Muscle layer of colon (tissue), 2 donors: ENCODE data around the gene ESCO1.

Source experiments
- H3K27ac ChIP-seq: one replicate; pipeline ENCODE4 v1.7.0; 2013; ENCODE audit warnings: low read depth, mild to moderate bottlenecking, low read length, moderate library complexity
- H3K27me3 ChIP-seq, 2 donors: one replicate each; pipeline ENCODE4 v1.7.0; 2013; ENCODE audit warnings: low read length in 2 of 2, mild to moderate bottlenecking in 2 of 2; ENCODE audit not compliant: insufficient read depth in 2 of 2, control insufficient read depth in 1 of 2
- H3K36me3 ChIP-seq: one replicate; pipeline ENCODE4 v1.7.0; 2013; ENCODE audit warnings: mild to moderate bottlenecking, low read length; ENCODE audit not compliant: insufficient read depth
- H3K4me1 ChIP-seq: one replicate; pipeline ENCODE4 v1.7.0; 2013; ENCODE audit warnings: mild to moderate bottlenecking, low read length; ENCODE audit not compliant: insufficient read depth
- H3K4me3 ChIP-seq, 2 donors: one replicate each; pipeline ENCODE4 v1.7.0; 2013; ENCODE audit warnings: low read length in 2 of 2, low read depth in 1 of 2, mild to moderate bottlenecking in 1 of 2, moderate library complexity in 1 of 2
- H3K9ac ChIP-seq: one replicate; pipeline ENCODE4 v1.7.0; 2013; ENCODE audit warnings: low read length
- H3K9me3 ChIP-seq: one replicate; pipeline ENCODE4 v1.7.0; 2013; ENCODE audit warnings: mild to moderate bottlenecking, low read length
- donor health status: abdominal sarcoma.
- donor health status: Adenocarcinoma of cecum.

The ESCO1 gene

DNA sequence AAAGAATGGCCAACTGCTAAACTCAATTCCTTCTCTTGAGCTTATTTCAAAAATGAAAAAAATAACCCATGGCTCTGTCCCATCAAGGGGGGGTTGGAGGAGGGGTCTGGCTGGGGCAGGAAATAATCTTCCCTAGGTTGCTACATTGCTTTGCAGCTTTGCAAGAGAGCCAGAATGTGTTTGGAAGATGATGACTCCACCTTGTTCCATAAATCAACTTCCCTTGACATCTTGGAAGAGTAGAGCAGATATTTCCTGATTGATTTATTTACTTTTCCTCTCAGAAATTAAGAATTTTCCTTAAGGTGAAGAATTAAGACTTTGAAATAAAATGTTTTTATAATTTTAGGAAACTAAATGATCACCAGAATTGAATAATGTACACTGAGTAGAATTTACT, 41.3 kb downstream of the ESCO1 start:
- H3K4me3 ChIP-seq: no peak overlapping the region
- peaks cover 20% of the 10 kb centered on the region for H3K36me3 ChIP-seq
- H3K9me3 ChIP-seq: no peaks in the 10 kb centered on the region
- no peak overlapping the region for H3K27ac ChIP-seq
- H3K27me3 ChIP-seq: no peaks in the 10 kb centered on the region
- H3K4me1 ChIP-seq: no peaks in the 10 kb centered on the region
- H3K9ac ChIP-seq: no peak overlapping the region

DNA sequence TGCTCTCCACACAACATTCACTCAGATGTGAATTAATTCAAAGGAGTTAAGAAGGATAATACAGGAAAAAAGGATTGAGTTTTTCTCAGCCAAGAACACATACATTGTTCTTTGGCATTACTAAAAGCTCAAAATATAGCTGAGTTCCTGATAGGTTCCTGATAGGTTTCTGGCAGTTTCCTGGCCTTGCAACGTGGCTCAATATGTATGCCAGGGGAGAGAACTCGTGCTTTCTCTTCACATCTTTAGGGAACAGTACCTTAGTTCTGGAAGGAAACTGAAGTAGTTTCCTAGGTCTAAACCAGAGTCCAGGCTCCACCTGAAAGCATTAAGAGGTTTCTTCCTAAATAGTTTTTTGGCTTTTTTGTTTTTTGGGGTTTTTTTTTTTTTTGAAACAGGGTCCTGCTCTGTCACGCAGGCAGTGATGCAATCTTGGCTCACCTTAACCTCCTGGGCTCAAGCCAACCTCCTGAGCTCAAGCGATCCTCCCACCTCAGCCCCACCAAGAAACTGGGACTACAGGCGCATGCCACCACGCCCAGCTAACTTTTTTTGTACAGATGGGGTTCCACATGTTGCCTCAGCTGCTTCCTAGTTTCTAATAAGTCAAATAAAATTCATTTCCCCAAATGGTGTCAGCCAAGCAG, 42.8 kb downstream of the ESCO1 start:
- Histone ChIP-seq H3K9ac (no peak overlapping the region), H3K9me3 (no peaks in the 10 kb centered on the region), H3K36me3 (peaks cover 13% of the 10 kb centered on the region), H3K4me3 (no peak overlapping the region), H3K4me1 (no peaks in the 10 kb centered on the region), H3K27ac (no peak overlapping the region), H3K27me3 (no peaks in the 10 kb centered on the region)

GRCh38 chr18:21550510-21550970, 50.0 kb downstream of the ESCO1 start:
- Histone ChIP-seq H3K4me3 (no peak overlapping the region), H3K4me1 (no peaks in the 10 kb centered on the region), H3K36me3 (peaks cover 3% of the 10 kb centered on the region)

DNA sequence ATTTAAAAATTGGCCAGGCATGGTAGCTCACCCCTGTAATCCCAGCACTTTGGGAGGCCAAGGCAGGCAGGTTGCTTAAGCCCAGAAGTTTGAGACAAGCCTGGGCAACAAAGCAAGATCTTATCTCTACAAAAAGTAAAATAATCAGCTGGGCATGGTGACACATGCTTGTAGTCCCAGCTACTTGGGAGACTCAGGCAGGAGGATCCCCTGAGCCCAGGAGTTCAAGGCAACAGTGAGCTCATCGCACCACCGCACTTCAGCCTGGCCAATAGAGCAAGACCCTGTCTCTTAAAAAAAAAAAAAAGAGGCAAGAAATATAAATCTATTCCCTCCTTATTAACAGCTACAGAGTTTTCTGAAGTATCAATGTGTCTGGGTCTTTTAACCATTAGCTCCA, 51.9 kb downstream of the ESCO1 start:
- H3K9ac ChIP-seq: no peak overlapping the region
- H3K4me1 ChIP-seq: no peaks in the 10 kb centered on the region
- H3K27me3 ChIP-seq: no peaks in the 10 kb centered on the region
- no peak overlapping the region for H3K27ac ChIP-seq
- H3K4me3 ChIP-seq: no peak overlapping the region
- no peaks in the 10 kb centered on the region for H3K36me3 ChIP-seq
- H3K9me3 ChIP-seq: no peaks in the 10 kb centered on the region

More at GRCh38 chr18:21550510-21550970, 50.0 kb downstream of the ESCO1 start:
- no peaks in the 10 kb centered on the region for H3K9me3 ChIP-seq
- H3K27me3 ChIP-seq: no peaks in the 10 kb centered on the region
- H3K9ac ChIP-seq: no peak overlapping the region
- H3K27ac ChIP-seq: no peak overlapping the region

DNA sequence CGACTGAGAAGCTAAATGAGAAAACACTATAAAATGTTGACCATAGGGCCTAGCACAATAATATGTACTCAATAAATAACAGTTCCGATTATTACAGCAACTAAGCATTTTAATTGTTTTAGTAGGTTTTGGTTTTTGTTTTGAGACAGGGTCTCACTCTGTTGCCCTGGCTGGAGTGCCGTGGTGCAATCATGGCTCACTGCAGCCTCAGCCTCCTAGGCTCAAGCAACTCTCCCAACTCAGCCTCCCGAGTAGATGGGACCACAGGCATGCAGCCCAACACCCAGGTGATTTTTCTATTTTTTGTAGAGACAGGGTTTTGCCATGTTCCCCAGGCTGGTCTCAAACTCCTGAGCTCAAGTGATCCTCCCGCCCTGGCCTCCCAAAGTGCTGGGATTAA, 54.1 kb downstream of the ESCO1 start:
- Histone ChIP-seq H3K9me3 (no peaks in the 10 kb centered on the region), H3K27me3 (no peaks in the 10 kb centered on the region), H3K4me1 (no peaks in the 10 kb centered on the region), H3K9ac (no peak overlapping the region), H3K36me3 (no peaks in the 10 kb centered on the region), H3K4me3 (no peak overlapping the region), H3K27ac (no peak overlapping the region)

DNA sequence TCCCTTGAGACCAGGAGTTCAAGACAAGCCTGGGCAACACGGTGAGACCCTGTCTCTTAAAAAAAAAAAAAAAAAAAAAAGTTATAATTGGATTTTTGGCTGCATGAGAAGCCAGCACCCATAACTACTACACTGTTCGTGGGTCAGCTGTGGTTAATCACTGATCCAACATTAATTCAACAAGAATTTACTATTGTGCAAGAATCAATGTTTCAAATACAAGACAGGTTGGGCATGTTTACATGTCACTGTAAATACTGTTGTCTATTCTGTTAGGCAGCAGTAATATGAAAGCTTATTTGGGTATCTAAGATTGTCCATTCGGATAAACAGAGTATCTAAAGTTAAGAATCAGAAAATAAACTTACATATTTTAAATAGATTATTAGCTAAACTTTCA, 62.3 kb downstream of the ESCO1 start:
- Histone ChIP-seq H3K9ac (no peak overlapping the region), H3K36me3 (peaks cover 29% of the 10 kb centered on the region), H3K4me3 (no peak overlapping the region), H3K4me1 (no peaks in the 10 kb centered on the region), H3K9me3 (no peaks in the 10 kb centered on the region), H3K27me3 (no peaks in the 10 kb centered on the region), H3K27ac (no peak overlapping the region)

- Histone ChIP-seq H3K9ac (no peak overlapping the region), H3K27me3 (no peaks in the 10 kb centered on the region), H3K27ac (no peak overlapping the region), H3K9me3 (no peaks in the 10 kb centered on the region), H3K36me3 (peaks cover 46% of the 10 kb centered on the region), H3K4me3 (no peak overlapping the region), H3K4me1 (no peaks in the 10 kb centered on the region)
These were observed 66.2 kb downstream of the ESCO1 start for GRCh38 chr18:21534327-21534726.

GRCh38 chr18:21526463-21526862, 74.0 kb downstream of the ESCO1 start:
- no peaks in the 10 kb centered on the region for H3K9me3 ChIP-seq
- H3K27ac ChIP-seq: no peak overlapping the region
- H3K9ac ChIP-seq: no peak overlapping the region
- peaks cover 8% of the 10 kb centered on the region for H3K36me3 ChIP-seq
- no peak overlapping the region for H3K4me3 ChIP-seq
- H3K27me3 ChIP-seq: no peaks in the 10 kb centered on the region
- no peaks in the 10 kb centered on the region for H3K4me1 ChIP-seq

DNA sequence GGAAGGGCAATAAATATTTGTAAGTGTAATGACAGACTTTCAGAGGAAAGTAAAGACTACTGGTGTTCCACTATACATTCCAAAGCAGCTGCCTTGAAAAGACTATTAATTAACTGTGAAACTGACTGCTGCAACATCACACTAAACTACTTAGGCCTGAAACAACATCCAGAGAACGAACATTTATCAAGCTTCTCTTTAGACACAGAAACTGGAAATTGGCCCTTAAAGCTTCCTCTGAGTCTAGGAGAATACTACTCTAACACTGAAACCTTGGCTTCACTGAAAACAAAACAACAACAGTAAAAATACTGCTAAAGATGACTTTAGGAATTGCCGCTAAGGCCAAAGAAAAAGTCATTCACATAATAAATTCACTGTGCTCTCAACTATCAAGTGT, 74.6 kb downstream of the ESCO1 start:
- Histone ChIP-seq H3K9me3 (no peaks in the 10 kb centered on the region), H3K9ac (no peak overlapping the region), H3K36me3 (peaks cover 3% of the 10 kb centered on the region), H3K27ac (no peak overlapping the region), H3K27me3 (no peaks in the 10 kb centered on the region), H3K4me1 (no peaks in the 10 kb centered on the region), H3K4me3 (no peak overlapping the region)

- H3K4me1 ChIP-seq: no peaks in the 10 kb centered on the region
- H3K36me3 ChIP-seq: no peaks in the 10 kb centered on the region
- no peak overlapping the region for H3K27ac ChIP-seq
- H3K9me3 ChIP-seq: no peaks in the 10 kb centered on the region
- no peak overlapping the region for H3K9ac ChIP-seq
- no peaks in the 10 kb centered on the region for H3K27me3 ChIP-seq
- H3K4me3 ChIP-seq: no peak overlapping the region
These were observed 78.0 kb downstream of the ESCO1 start for GRCh38 chr18:21522530-21522929.

GRCh38 chr18:21513741-21514140, 86.8 kb downstream of the ESCO1 start:
- Histone ChIP-seq H3K4me1 (no peaks in the 10 kb centered on the region), H3K27me3 (no peaks in the 10 kb centered on the region), H3K9ac (no peak overlapping the region), H3K27ac (no peak overlapping the region), H3K9me3 (no peaks in the 10 kb centered on the region), H3K4me3 (no peak overlapping the region), H3K36me3 (peaks cover 15% of the 10 kb centered on the region)

GRCh38 chr18:21513292-21513691, 87.2 kb downstream of the ESCO1 start:
- no peak overlapping the region for H3K9ac ChIP-seq
- H3K9me3 ChIP-seq: no peaks in the 10 kb centered on the region
- no peaks in the 10 kb centered on the region for H3K27me3 ChIP-seq
- no peak overlapping the region for H3K27ac ChIP-seq
- no peaks in the 10 kb centered on the region for H3K4me1 ChIP-seq
- H3K36me3 ChIP-seq: peaks cover 15% of the 10 kb centered on the region
- H3K4me3 ChIP-seq: no peak overlapping the region
